ENCODE results near the gene CYP4F8.

The CYP4F8 gene

GRCh38 chr19:15671891-15672579 lies 57.0 kb downstream of the CYP4F8 start:
- Histone ChIP-seq H3K4me1 (ENCODE audit: control insufficient read depth, insufficient read depth, low read depth, low read length) (no peaks in the 10 kb centered on the region), H3K4ac (ENCODE audit: low read depth in 1 of 2, low read length in 2 of 2) (no peak overlapping the region), H2BK15ac (ENCODE audit: low read depth, poor library complexity, severe bottlenecking) (no peak overlapping the region), H3K4me3 (ENCODE audit: insufficient read depth in 1 of 2, low read depth in 1 of 2, low read length in 2 of 2) (no peak overlapping the region), H2AFZ (ENCODE audit: low read depth, low read length) (no peak overlapping the region), H3K14ac (ENCODE audit: low read length in 2 of 2) (no peak overlapping the region), H3K27me3 (ENCODE audit: control insufficient read depth in 1 of 2, insufficient read depth in 1 of 2, low read length in 2 of 2) (no peaks in the 10 kb centered on the region), H3K18ac (ENCODE audit: low read depth in 1 of 2, low read length in 2 of 2) (no peak overlapping the region), H3K23ac (ENCODE audit: low read length in 2 of 2) (no peak overlapping the region), H3K79me1 (replicated peaks; ENCODE audit: low read length, poor library complexity, severe bottlenecking) (no peaks in the 10 kb centered on the region), H2BK120ac (ENCODE audit: low read depth, low read length) (no peak overlapping the region), H3K27ac (ENCODE audit: low read length, poor library complexity, severe bottlenecking) (no peak overlapping the region), H4K91ac (ENCODE audit: low read length) (no peak overlapping the region), H2BK5ac (ENCODE audit: low read depth, low read length, poor library complexity, severe bottlenecking) (no peak overlapping the region), H4K8ac (ENCODE audit: low read length) (no peak overlapping the region), H3K36me3 (ENCODE audit: control insufficient read depth in 1 of 2, insufficient read depth in 2 of 2, low read depth in 1 of 2, low read length in 2 of 2) (no peaks in the 10 kb centered on the region), H3K9me3 (ENCODE audit: control insufficient read depth, low read length) (no peaks in the 10 kb centered on the region), H3K9ac (ENCODE audit: low read length) (peak overlapping the region; percentile 63), H2AK5ac (ENCODE audit: low read length, severe bottlenecking) (no peak overlapping the region), H3K4me2 (ENCODE audit: low read length, poor library complexity, severe bottlenecking) (no peak overlapping the region), H2BK12ac (ENCODE audit: low read length in 2 of 2) (no peak overlapping the region)
- no peak for DNase-seq
- 53% methylated on average over 10 of the region's 10 CpGs for WGBS

- DNase-seq: no peak
- H3K79me1 ChIP-seq (replicated peaks; ENCODE audit: low read length, poor library complexity, severe bottlenecking): no peaks in the 10 kb centered on the region
- WGBS: 54% methylated on average over 6 of the region's 6 CpGs
Measured at GRCh38 chr19:15672580-15673175, 57.7 kb downstream of the CYP4F8 start, which contains the start of gene CYP4F12. Gene CYP4F12, plus strand, starts transcription at chr19:15673087. Its CDS starts 443 bp downstream, at chr19:15673530.

GRCh38 chr19:15673176-15673654 lies 58.2 kb downstream of the CYP4F8 start:
- H3K9me3 ChIP-seq (ENCODE audit: control insufficient read depth, low read length): no peaks in the 10 kb centered on the region
- no peaks in the 10 kb centered on the region for H3K27me3 ChIP-seq (ENCODE audit: control insufficient read depth in 1 of 2, insufficient read depth in 1 of 2, low read length in 2 of 2)
- no peaks in the 10 kb centered on the region for H3K36me3 ChIP-seq (ENCODE audit: control insufficient read depth in 1 of 2, insufficient read depth in 2 of 2, low read depth in 1 of 2, low read length in 2 of 2)
- 29% methylated on average over 8 of the region's 9 CpGs for WGBS
- no peak overlapping the region for H4K8ac ChIP-seq (ENCODE audit: low read length)
- no peak overlapping the region for H3K4me3 ChIP-seq (ENCODE audit: insufficient read depth in 1 of 2, low read depth in 1 of 2, low read length in 2 of 2)
- H3K4me2 ChIP-seq (ENCODE audit: low read length, poor library complexity, severe bottlenecking): no peak overlapping the region
- DNase-seq: no peak
- H3K27ac ChIP-seq (ENCODE audit: low read length, poor library complexity, severe bottlenecking): no peak overlapping the region
- no peak overlapping the region for H3K9ac ChIP-seq (ENCODE audit: low read length)
- H2BK12ac ChIP-seq (ENCODE audit: low read length in 2 of 2): no peak overlapping the region
- no peak overlapping the region for H3K4ac ChIP-seq (ENCODE audit: low read depth in 1 of 2, low read length in 2 of 2)
- H3K18ac ChIP-seq (ENCODE audit: low read depth in 1 of 2, low read length in 2 of 2): no peak overlapping the region
- no peaks in the 10 kb centered on the region for H3K79me1 ChIP-seq (replicated peaks; ENCODE audit: low read length, poor library complexity, severe bottlenecking)
- H3K4me1 ChIP-seq (ENCODE audit: control insufficient read depth, insufficient read depth, low read depth, low read length): no peaks in the 10 kb centered on the region
- no peak overlapping the region for H2AFZ ChIP-seq (ENCODE audit: low read depth, low read length)
- H2BK120ac ChIP-seq (ENCODE audit: low read depth, low read length): no peak overlapping the region
- H2BK5ac ChIP-seq (ENCODE audit: low read depth, low read length, poor library complexity, severe bottlenecking): no peak overlapping the region
- H3K23ac ChIP-seq (ENCODE audit: low read length in 2 of 2): no peak overlapping the region
- H4K91ac ChIP-seq (ENCODE audit: low read length): no peak overlapping the region
- H3K14ac ChIP-seq (ENCODE audit: low read length in 2 of 2): no peak overlapping the region
- no peak overlapping the region for H2AK5ac ChIP-seq (ENCODE audit: low read length, severe bottlenecking)
- H2BK15ac ChIP-seq (ENCODE audit: low read depth, poor library complexity, severe bottlenecking): no peak overlapping the region

More at GRCh38 chr19:15672580-15673175, 57.7 kb downstream of the CYP4F8 start, which contains the start of gene CYP4F12:
- H3K4me1 ChIP-seq (ENCODE audit: control insufficient read depth, insufficient read depth, low read depth, low read length): no peaks in the 10 kb centered on the region
- H2BK15ac ChIP-seq (ENCODE audit: low read depth, poor library complexity, severe bottlenecking): no peak within 1 kb of the TSS
- no peaks in the 10 kb centered on the region for H3K27me3 ChIP-seq (ENCODE audit: control insufficient read depth in 1 of 2, insufficient read depth in 1 of 2, low read length in 2 of 2)
- H3K27ac ChIP-seq (ENCODE audit: low read length, poor library complexity, severe bottlenecking): no peak within 1 kb of the TSS
- peak within 1 kb of the TSS; percentile 63 for H3K9ac ChIP-seq (ENCODE audit: low read length)
- no peak within 1 kb of the TSS for H2BK120ac ChIP-seq (ENCODE audit: low read depth, low read length)
- no peak within 1 kb of the TSS for H3K4ac ChIP-seq (ENCODE audit: low read depth in 1 of 2, low read length in 2 of 2)
- no peak within 1 kb of the TSS for H2AK5ac ChIP-seq (ENCODE audit: low read length, severe bottlenecking)
- H3K23ac ChIP-seq (ENCODE audit: low read length in 2 of 2): no peak within 1 kb of the TSS
- H2BK12ac ChIP-seq (ENCODE audit: low read length in 2 of 2): no peak within 1 kb of the TSS
- H3K4me3 ChIP-seq (ENCODE audit: insufficient read depth in 1 of 2, low read depth in 1 of 2, low read length in 2 of 2): no peak within 1 kb of the TSS
- H2AFZ ChIP-seq (ENCODE audit: low read depth, low read length): no peak within 1 kb of the TSS
- H3K18ac ChIP-seq (ENCODE audit: low read depth in 1 of 2, low read length in 2 of 2): no peak within 1 kb of the TSS
- no peaks in the 10 kb centered on the region for H3K36me3 ChIP-seq (ENCODE audit: control insufficient read depth in 1 of 2, insufficient read depth in 2 of 2, low read depth in 1 of 2, low read length in 2 of 2)
- H3K14ac ChIP-seq (ENCODE audit: low read length in 2 of 2): no peak within 1 kb of the TSS
- H4K8ac ChIP-seq (ENCODE audit: low read length): no peak within 1 kb of the TSS
- no peak within 1 kb of the TSS for H2BK5ac ChIP-seq (ENCODE audit: low read depth, low read length, poor library complexity, severe bottlenecking)
- no peaks in the 10 kb centered on the region for H3K9me3 ChIP-seq (ENCODE audit: control insufficient read depth, low read length)
- no peak within 1 kb of the TSS for H3K4me2 ChIP-seq (ENCODE audit: low read length, poor library complexity, severe bottlenecking)
- H4K91ac ChIP-seq (ENCODE audit: low read length): no peak within 1 kb of the TSS

GRCh38 chr19:15675560-15675959 lies 60.5 kb downstream of the CYP4F8 start:
- H2BK15ac ChIP-seq (ENCODE audit: low read depth, poor library complexity, severe bottlenecking): no peak overlapping the region
- H3K27me3 ChIP-seq (ENCODE audit: control insufficient read depth in 1 of 2, insufficient read depth in 1 of 2, low read length in 2 of 2): no peaks in the 10 kb centered on the region
- no peak overlapping the region for H3K23ac ChIP-seq (ENCODE audit: low read length in 2 of 2)
- DNase-seq: no peak
- no peak overlapping the region for H4K8ac ChIP-seq (ENCODE audit: low read length)
- H3K14ac ChIP-seq (ENCODE audit: low read length in 2 of 2): no peak overlapping the region
- H2BK5ac ChIP-seq (ENCODE audit: low read depth, low read length, poor library complexity, severe bottlenecking): no peak overlapping the region
- H2BK120ac ChIP-seq (ENCODE audit: low read depth, low read length): no peak overlapping the region
- no peaks in the 10 kb centered on the region for H3K9me3 ChIP-seq (ENCODE audit: control insufficient read depth, low read length)
- H3K9ac ChIP-seq (ENCODE audit: low read length): no peak overlapping the region
- no peaks in the 10 kb centered on the region for H3K79me1 ChIP-seq (replicated peaks; ENCODE audit: low read length, poor library complexity, severe bottlenecking)
- no peak overlapping the region for H3K4me2 ChIP-seq (ENCODE audit: low read length, poor library complexity, severe bottlenecking)
- H3K36me3 ChIP-seq (ENCODE audit: control insufficient read depth in 1 of 2, insufficient read depth in 2 of 2, low read depth in 1 of 2, low read length in 2 of 2): no peaks in the 10 kb centered on the region
- H3K27ac ChIP-seq (ENCODE audit: low read length, poor library complexity, severe bottlenecking): no peak overlapping the region
- no peak overlapping the region for H3K18ac ChIP-seq (ENCODE audit: low read depth in 1 of 2, low read length in 2 of 2)
- WGBS: 42% methylated on average over 3 of the region's 3 CpGs
- no peak overlapping the region for H2AFZ ChIP-seq (ENCODE audit: low read depth, low read length)
- no peak overlapping the region for H2AK5ac ChIP-seq (ENCODE audit: low read length, severe bottlenecking)
- H4K91ac ChIP-seq (ENCODE audit: low read length): no peak overlapping the region
- no peaks in the 10 kb centered on the region for H3K4me1 ChIP-seq (ENCODE audit: control insufficient read depth, insufficient read depth, low read depth, low read length)
- no peak overlapping the region for H2BK12ac ChIP-seq (ENCODE audit: low read length in 2 of 2)
- H3K4ac ChIP-seq (ENCODE audit: low read depth in 1 of 2, low read length in 2 of 2): no peak overlapping the region
- H3K4me3 ChIP-seq (ENCODE audit: insufficient read depth in 1 of 2, low read depth in 1 of 2, low read length in 2 of 2): no peak overlapping the region

Data from mesenchymal stem cell (in vitro differentiated cells and primary cell).